IMR-90 (cell line): ENCODE results near the gene MOXD1.

ENCODE experiments used
- BHLHE40 ChIP-seq: fragments of 150-350 bp; IDR thresholded peaks from 2 replicates; pipeline ENCODE4 v1.6.1; 2016; ENCODE audit warnings: mild to moderate bottlenecking, low read depth, low read length
- CEBPB ChIP-seq: IDR thresholded peaks from 2 replicates; pipeline ENCODE4 v1.6.1; 2012; ENCODE audit warnings: low read depth, low read length, improper control_type of control experiment
- CHD1 ChIP-seq: IDR thresholded peaks from 2 replicates; pipeline ENCODE4 v1.6.1; 2012; ENCODE audit warnings: low read depth, low read length, improper control_type of control experiment
- CTCF ChIP-seq: conservative IDR thresholded peaks from 2 replicates; pipeline ENCODE4 v1.5.1; 2012; ENCODE audit warnings: mild to moderate bottlenecking, low read depth, low read length, improper control_type of control experiment
- ELK1 ChIP-seq: fragments of 150-350 bp; IDR thresholded peaks from 2 replicates; pipeline ENCODE4 v1.6.1; 2016; ENCODE audit warnings: low read depth, mild to moderate bottlenecking, low read length, moderate library complexity, borderline replicate concordance
- MAZ ChIP-seq: IDR thresholded peaks from 2 replicates; pipeline ENCODE4 v1.6.1; 2012; ENCODE audit warnings: low read depth, mild to moderate bottlenecking, low read length, improper control_type of control experiment, moderate library complexity, borderline replicate concordance
- MXI1 ChIP-seq: IDR thresholded peaks from 2 replicates; pipeline ENCODE4 v1.6.1; 2012; ENCODE audit warnings: low read depth, mild to moderate bottlenecking, low read length, moderate library complexity, borderline replicate concordance
- POLR2A ChIP-seq: IDR thresholded peaks from 2 replicates; pipeline ENCODE4 v1.6.1; 2012; ENCODE audit warnings: mild to moderate bottlenecking, low read depth, low read length
- RAD21 ChIP-seq: IDR thresholded peaks from 2 replicates; pipeline ENCODE4 v1.6.1; 2012; ENCODE audit warnings: low read length, improper control_type of control experiment
- RFX5 ChIP-seq: IDR thresholded peaks from 2 replicates; pipeline ENCODE4 v1.8.0; 2012; ENCODE audit warnings: low read depth, mild to moderate bottlenecking, low read length, moderate library complexity
- SMC3 ChIP-seq: fragments of 150-350 bp; IDR thresholded peaks from 2 replicates; pipeline ENCODE4 v1.6.1; 2016; ENCODE audit warnings: low read depth, mild to moderate bottlenecking, antibody characterized with exemption, low read length, moderate library complexity
- TF ChIP-seq, protein P1 (sequence below): fragments of 150-350 bp; IDR thresholded peaks from 2 replicates; pipeline ENCODE4 v1.6.1; 2017; ENCODE audit warnings: mild to moderate bottlenecking, antibody characterized with exemption, low read length, low read depth

GRCh38 chr6:132264021-132264500, 137.2 kb downstream of the MOXD1 start:
- TF ChIP-seq CTCF (no peak), RAD21 (no peak), POLR2A (no peak), MXI1 (no peak), MAZ (no peak), ELK1 (no peak), BHLHE40 (no peak), CEBPB (no peak), CHD1 (no peak), SMC3 (no peak), RFX5 (no peak)
- TF ChIP-seq, protein P1, sequence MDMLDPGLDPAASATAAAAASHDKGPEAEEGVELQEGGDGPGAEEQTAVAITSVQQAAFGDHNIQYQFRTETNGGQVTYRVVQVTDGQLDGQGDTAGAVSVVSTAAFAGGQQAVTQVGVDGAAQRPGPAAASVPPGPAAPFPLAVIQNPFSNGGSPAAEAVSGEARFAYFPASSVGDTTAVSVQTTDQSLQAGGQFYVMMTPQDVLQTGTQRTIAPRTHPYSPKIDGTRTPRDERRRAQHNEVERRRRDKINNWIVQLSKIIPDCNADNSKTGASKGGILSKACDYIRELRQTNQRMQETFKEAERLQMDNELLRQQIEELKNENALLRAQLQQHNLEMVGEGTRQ, result no peak
